ACHN (cell line): ENCODE measurements around the gene NUP153.
"Not testable (repeated sequence)": the region's sequence is repeated elsewhere in the genome, so short reads cannot be mapped to it uniquely, and the experiment has no call there.

Source experiments
- DNase-seq: peaks from one replicate; pipeline ENCODE4 v3.0.0-alpha.2; 2015
- in situ Hi-C: cut with HindIII; loops from 2 replicates; pipeline ENCODE4 v1.10.0; 2017; ENCODE audit warnings: low sequenced_read_pairs, low pct_ligation_motif_present, low pct_unique_long_range_greater_than_20kb

The NUP153 gene

DNA sequence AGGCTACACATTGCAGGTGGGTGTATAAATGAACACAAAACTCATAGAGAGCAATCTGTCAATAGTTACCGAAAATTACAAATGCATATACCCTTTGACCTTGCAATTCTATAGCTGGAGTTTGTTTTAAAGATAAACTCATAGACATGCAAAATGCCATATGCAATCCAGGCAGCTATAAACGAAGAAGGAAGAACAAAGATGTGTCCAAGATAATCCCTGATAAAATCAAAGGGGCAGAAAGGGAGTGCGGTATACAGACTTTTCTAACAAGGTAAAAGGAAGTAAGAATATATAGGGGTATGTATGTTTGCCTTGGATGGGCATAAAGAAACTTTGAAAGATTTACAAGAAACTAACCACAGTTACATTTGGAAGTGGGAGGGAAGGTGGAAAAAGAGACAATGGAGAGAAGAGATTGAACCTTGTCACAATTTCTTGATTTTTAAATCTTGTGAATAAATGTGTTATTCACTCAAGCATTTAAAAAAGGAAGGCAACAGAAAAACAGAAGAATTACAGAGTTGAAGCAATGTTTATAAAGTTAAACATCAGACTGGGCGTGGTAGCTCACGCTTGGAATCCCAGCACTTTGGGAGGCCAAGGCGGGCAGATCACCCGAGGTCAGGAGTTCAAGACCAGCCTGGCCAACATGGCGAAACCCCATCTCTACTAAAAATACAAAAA lies 76.8 kb downstream of the NUP153 start:
- in situ Hi-C loops = no loop called here
- no peak for DNase-seq

DNA sequence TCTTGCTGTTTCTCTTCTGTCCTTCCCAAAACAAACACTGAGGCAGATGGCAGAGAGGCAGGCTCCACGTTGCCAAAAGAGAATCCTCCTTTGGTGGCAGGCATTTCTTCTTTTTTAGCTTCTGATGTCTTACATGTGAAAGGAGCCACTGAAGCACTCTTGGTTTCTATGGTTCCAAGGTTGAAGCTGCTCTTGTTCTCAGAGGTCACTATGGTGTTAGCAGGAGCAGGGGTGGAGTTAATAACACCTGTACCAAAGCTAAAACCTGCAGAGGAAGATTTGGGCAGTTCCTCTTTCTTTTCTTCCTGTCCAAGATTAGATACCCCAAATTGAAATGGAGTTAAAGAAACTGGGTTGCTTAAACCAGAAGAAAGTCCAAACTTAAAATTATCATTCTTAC lies 77.9 kb downstream of the NUP153 start:
- no peak for DNase-seq
- in situ Hi-C loops = no loop called here

DNA sequence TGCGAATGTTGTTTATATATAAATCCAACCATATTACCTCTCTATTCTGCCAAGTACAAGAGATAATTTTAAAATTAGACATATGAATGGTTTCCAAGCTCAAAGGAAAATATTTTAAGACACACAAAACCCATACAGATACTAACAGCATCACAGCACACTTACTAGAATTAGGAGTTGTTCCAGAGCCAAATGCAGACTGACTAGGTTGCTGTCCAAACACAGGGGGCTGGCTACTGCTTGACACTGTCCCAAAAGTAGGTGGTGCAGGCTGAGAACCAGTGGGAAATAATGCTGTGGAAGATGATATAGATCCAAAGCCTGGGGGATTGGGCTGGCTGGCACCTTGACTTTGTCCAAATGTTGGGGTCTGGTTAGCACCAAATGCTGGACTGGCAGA lies 82.3 kb downstream of the NUP153 start:
- in situ Hi-C loops = no loop called here
- no peak for DNase-seq

DNA sequence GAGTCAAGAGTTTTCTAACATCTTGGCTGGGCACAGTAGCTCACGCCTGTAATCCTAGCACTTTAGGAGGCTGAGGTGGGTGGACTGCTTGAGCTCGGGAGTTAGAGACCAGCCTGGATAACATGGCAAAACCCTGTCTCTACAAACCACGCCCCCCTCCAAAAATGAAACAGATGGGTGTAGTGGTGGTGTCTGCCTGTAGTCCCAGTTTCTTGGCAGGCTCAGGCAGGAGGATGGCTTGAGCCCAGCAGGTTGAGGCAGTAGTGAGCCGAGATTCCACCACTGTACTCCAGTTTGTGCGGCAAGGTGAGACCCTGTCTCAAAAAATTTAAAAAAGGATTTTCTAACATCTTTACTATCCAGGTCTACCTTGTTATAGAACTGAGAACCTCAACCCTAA lies 84.6 kb downstream of the NUP153 start:
- in situ Hi-C loops = no loop called here

DNA sequence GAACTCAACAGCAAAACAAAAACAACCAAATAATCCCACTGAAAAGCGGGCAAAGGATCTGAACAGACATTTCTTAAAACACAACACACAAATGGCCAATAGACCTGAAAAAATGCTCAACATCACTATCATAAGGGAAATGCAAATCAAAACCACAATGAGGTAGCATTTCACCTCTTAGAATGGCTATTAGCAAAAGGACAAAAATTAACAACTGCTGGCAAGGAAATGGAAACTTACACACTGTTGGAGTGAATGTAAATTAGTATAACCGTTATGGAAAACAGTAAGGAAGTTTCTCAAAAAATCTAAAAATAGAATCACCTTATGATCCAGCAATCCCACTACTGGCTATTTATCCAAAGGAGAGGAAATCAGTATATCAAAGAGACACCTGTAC lies 85.7 kb downstream of the NUP153 start:
- in situ Hi-C loops = no loop called here
- no peak for DNase-seq

More for the DNA sequence above, 84.6 kb downstream of the NUP153 start:
- no peak for DNase-seq

DNA sequence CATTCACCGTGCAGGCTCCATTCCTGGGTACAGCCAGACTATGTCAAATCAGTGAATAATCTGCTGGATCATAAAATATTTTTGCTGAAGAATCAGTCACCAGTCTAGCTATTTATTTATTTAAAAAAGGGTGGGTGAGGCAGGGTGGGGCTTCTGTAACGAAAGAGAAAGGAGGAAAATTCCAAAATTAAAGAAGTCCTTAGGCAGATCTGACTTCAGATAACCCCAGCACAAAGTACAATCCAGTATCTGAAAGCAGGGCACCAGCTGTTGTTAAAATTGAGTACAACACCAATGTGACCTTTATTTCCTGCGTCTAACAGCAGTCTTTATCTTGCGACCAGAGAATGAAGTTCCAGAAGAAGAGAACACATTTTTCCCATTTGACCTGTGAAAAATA lies 90.9 kb downstream of the NUP153 start:
- DNase-seq = no peak
- in situ Hi-C loops = no loop called here

DNA sequence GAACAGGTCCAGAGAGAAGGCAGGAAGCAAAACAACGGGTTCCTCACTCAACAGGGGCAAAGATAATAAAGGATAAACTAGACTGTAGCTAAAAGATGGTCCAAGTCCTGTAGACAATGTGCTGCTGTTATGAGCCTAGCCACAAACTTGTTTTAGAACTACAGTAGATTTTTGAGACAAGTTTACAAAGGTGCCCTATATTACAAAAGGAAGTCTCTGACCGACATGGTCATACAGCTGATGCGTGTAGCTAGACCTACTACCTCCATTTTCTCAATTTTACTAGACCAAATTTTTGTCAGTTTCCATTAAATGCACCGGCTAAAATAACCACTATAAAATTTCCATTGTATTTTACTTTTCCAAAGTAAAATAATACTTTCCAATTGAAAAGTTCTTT lies 94.7 kb downstream of the NUP153 start:
- DNase-seq = no peak
- in situ Hi-C loops = no loop called here

DNA sequence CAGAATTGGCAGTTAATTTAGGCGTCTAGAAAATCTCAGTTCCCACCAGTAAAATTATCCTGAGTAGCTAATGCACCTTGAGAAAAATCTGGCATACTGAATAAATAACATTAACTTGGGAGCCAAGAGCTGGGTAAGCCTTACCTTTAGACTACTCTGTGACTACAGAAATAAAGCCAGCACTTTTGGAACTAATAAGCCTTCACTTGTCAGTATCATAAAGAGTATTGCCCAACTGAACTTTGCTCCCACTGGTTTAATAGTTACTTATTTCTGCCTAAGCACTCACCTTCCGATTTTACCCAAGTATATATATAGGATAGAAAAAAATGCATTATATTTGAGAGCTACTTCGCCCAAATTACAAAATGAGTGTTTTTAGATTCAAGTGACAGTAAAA lies 95.9 kb downstream of the NUP153 start:
- no peak for DNase-seq
- in situ Hi-C loops = no loop called here

DNA sequence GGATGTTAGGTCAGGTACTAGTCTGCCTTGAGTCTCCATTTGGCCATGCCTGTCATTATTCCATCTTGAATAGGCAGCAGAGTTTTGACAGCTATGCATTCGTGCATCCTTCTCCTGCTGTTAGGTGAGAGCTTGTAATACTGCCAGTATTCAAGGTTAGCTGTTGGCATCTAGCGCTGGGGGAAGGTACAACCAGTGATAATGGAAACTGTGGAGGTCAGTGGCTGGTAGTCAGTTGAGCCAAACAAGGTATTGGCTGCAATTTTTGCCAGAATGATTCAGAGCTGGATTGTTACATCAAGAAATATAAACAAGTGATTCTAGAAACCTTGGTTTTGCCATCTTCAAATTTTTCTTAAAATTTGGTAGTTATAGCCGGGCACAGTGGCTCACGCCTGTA lies 100.1 kb downstream of the NUP153 start:
- DNase-seq = no peak
- in situ Hi-C loops = no loop called here

DNA sequence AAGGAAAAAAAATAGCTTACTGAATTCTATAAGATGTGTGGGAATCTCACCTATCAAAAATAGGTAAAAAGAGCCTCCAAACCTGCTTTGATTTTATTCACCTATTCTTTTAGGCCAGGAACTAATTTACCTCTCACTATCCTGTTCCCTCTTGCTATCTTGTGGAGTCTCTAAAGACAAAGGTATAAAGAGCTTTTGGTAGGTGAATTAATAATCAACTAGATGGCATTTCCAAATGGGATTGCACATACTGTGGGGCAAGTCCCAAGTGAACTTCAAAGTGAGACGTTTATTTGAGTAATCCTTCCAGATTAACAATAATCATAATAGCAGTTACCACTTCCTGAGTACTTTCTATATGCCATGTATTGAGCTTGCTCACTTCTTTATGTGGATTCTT lies 103.8 kb downstream of the NUP153 start:
- no peak for DNase-seq
- in situ Hi-C loops = no loop called here

DNA sequence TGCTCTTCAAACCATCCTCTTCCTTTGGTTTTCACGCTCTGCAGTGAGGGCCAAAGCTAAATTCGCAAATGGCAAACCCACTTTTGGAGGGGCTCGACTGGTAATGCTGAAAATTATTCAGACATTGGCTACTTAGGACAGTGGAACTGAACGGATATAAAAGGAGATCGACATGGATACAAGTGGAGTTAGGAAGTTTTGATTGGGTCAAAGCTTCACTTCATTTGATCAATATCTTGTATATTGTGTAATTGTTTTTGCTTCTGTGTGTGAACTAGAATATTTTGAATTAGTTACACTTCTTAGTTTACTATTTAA lies 105.4 kb downstream of the NUP153 start:
- no peak for DNase-seq
- in situ Hi-C loops = no loop called here

DNA sequence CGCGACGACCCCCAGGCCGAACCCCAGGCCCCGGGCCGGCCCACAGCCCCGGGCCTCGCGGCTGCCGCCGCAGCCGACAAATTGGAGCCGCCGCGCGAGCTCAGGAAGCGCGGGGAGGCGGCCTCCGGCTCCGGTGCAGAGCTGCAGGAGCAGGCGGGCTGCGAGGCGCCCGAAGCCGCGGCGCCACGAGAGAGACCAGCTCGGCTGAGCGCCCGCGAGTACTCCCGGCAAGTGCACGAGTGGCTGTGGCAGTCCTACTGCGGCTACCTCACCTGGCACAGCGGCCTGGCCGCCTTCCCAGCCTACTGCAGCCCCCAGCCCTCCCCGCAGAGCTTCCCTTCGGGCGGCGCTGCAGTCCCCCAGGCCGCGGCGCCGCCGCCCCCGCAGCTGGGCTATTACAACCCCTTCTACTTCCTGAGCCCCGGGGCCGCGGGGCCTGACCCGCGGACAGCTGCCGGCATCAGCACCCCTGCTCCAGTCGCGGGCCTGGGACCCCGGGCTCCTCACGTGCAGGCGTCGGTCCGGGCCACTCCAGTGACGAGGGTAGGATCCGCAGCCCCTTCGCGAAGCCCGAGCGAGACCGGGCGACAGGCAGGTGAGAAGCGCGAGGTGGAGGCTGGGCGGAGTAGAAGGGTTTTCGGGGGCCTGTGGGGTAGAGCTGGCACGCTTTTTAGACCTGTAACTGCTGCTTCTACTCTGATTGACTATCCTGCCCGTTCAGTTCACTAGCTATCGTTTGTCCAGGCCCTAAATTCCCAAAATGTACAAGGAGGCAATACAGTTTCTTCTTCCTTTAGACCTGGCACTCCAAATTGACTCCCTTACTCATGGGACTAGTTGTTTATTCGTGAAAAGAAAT lies 106.0 kb downstream of the NUP153 start:
- DNase-seq = peak; percentile 23

DNA sequence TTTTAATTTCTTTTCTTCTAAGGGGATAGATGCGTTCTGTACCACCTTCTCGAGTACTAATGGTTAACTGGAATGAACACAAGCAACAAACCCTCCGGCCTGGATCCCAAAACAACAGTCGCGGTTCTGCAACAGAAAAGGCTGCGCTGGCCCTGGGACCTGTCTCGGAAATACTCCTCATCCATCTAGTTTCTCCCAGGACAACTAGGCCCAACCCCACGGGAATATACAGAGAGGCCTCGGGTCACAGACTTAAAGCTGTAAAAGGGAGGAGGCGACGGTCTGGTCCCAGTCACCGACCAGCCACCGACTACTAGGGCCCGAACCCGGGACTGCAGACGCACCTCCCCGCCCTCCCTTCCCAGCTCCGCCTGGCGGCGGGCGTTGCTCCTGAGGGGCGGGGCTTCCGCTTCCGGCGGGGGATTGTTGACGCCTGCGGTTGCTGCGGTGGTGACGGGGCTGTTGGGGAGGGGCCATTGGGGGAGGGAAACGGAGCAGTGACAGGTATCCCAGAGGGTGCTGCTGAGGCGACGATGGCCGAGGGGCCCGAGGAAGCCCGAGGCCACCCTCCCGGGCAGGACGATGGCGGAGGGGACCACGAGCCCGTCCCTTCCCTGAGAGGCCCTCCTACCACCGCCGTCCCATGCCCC lies 106.7 kb downstream of the NUP153 start, which contains the start of gene FAM8A1:
FAM8A1 (plus strand) TSS at position 426 of the 650 bp plus-strand sequence; CDS start at position 534, 108 bp downstream.
- DNase-seq = peak; percentile 90
- in situ Hi-C loops = no loop called here

More for the DNA sequence above, 106.0 kb downstream of the NUP153 start:
- in situ Hi-C loops = no loop called here

DNA sequence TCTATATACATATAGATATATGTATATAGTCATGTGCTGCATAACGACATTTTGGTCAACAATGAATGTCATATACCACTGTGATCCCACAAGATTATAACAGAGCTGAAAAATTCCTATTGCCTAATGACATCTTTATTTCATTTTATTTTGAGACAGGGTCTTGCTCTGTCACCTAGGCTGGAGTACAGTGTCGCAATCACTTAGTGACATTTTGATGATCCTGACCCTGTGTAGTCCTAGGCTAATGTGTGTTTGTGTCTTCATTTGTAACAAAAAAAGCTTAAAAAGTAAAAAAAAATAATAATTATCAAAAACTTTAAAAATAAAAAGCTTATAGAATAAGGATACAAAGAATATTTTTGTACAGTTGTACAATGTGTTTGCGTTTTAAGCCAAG lies 110.6 kb downstream of the NUP153 start:
- DNase-seq = no peak
- in situ Hi-C loops = no loop called here

DNA sequence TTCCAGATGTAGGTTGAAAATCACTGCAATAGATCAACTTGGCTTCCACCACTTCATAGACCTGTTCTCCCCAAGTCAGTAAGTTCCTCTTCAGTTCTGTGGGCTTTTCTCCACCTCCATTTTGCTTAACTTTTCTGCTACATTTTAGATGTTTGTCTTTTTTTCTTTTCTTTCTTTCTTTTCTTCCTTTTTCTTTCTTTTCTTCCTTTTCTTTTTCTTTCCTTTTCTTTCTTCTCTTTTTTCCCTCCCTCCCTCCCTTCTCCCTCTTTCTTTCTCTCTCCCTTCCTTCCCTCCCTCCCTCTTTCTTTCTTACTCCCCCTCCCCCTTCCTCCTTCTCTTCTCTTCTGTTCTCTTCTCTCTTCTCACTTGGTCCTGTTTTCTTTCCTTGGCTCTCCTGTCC lies 113.5 kb downstream of the NUP153 start:
- in situ Hi-C loops = no loop called here

DNA sequence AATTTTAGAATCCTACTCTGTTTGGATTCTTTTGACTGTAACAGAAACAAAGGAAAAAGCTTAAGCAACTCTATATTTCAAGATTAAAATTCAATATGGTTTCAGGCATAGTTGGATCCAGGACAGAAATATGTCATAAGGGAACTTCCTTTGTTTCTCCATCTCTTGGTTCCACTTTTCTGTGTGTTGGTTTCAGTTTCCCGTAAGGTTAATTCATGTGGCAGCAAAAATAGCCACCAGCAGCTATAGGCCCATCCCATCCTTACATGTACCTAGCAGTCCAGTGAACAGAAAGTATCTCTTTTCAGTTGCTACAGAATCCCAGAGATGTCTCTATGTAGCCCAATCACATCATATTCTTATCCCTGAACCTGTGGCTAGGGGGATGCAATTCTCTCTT lies 115.4 kb downstream of the NUP153 start:
- in situ Hi-C loops = no loop called here
- DNase-seq = no peak

More for the DNA sequence above, 113.5 kb downstream of the NUP153 start:
- DNase-seq = no peak

DNA sequence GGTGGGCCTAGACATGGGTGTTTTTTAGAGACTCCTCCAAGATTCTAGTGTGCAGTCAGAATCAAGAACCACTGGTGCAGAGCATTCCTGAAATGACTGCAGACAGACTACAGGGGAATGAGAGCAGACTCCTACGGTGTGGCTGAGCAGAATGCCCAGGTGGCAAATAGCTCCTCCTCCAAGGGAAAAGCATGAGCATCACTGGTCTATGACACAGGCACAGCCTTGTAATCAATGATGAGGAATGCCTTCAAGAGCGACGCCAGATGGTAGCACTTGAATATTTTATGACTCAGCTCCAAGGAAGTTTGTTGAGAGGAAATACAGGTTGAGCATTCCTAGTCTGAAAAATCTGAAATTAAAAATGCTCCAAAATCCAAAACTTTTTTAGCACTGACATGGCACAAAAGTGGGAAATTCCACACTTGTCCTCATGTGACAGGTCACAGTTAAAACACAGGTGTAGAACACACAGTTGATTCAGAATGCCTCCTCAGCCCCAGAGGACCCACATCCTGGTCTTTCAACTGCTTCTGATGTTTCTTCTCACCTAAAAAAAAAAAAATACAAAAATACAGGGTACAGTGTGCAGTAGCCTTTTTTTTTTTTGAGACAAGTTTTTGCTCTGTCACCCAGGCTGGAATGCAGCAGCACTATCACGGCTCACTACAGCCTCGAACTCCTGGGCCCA lies 117.2 kb downstream of the NUP153 start:
- in situ Hi-C loops = no loop called here
- DNase-seq = peak; percentile 94

DNA sequence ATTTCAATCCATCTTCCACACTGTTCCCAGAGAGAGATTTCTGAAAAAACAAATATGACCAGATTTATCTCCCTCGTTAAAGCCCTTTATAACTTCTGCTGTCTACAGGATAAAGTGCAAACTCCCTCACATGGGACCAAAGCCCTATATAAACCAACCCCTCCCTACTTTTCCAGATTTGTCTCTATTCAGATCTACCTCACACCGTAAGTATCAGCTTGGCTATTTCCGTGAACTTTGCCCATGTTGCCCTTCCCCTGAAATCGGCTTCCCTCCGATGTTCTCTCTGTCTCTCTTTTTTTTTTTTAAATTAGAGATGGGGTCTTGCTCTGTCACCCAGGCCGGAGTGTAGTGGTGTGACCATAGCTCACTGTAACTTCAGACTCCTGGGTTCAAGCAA lies 118.7 kb downstream of the NUP153 start:
- no peak for DNase-seq
- in situ Hi-C loops = no loop called here

DNA sequence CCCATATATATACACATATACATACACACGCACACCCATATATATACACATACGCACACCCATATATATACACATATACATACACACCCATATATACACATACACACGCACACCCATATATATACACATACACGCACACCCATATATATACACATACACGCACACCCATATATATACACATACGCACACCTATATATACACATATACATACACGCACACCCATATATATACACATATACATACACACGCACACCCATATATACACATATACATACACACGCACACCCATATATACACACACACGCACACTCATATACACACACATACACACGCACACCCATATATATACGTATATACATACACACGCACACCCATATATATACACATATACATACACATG lies 120.1 kb downstream of the NUP153 start:
- in situ Hi-C loops, DNase-seq: not testable (repeated sequence)
